ENCODE data around the gene TNNT1.

The TNNT1 gene

DNA sequence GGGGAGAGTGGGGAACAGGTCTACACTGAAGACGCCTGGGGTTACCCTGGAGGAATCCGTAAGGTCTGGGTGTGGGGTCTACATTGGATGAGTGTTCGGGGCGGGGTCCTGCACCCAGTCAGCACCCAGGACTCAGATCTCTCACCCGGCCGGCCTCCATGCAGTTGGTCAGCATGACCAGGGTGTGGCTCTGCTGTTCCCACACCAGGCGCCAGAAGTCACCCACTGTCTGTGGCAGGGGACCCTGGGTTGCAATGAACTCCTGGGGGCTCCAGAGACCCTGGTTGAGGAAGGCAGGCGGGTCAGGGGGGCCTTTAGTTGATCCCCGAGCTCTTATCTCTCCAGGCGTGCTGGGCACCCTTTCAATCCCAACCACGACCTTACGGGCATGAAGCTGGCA, 37.1 kb upstream of the TNNT1 start:
- TF ChIP-seq, protein P1, sequence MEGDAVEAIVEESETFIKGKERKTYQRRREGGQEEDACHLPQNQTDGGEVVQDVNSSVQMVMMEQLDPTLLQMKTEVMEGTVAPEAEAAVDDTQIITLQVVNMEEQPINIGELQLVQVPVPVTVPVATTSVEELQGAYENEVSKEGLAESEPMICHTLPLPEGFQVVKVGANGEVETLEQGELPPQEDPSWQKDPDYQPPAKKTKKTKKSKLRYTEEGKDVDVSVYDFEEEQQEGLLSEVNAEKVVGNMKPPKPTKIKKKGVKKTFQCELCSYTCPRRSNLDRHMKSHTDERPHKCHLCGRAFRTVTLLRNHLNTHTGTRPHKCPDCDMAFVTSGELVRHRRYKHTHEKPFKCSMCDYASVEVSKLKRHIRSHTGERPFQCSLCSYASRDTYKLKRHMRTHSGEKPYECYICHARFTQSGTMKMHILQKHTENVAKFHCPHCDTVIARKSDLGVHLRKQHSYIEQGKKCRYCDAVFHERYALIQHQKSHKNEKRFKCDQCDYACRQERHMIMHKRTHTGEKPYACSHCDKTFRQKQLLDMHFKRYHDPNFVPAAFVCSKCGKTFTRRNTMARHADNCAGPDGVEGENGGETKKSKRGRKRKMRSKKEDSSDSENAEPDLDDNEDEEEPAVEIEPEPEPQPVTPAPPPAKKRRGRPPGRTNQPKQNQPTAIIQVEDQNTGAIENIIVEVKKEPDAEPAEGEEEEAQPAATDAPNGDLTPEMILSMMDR (IDR thresholded peaks at IDR 0.05), result no peak
- TF ChIP-seq ZFX (IDR thresholded peaks at IDR 0.05; ENCODE audit: borderline replicate concordance), result no peak
- H3K27ac ChIP-seq, result no peak overlapping the region

DNA sequence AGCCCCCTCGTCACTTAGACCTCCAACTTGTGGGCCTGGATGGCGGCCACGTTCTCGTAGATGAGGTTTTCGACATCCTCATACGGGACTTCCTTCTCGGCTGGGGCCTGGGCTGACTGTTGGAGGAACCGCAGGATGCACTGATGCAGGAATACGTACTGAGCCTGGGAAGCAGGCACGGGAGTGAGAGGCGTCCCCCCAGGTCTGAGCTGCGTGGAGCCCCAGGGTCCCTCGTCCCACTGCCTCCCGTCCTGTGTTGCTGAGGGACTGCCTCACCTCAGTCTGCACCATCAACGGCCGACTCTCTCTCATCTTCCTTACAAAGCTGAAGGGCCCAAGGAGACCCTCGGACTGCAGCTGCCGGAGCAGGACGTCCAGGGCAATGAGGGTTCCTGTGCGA, 32.7 kb upstream of the TNNT1 start:
- no peak for TF ChIP-seq ZFX (IDR thresholded peaks at IDR 0.05; ENCODE audit: borderline replicate concordance)
- TF ChIP-seq, protein P1 (IDR thresholded peaks at IDR 0.05), result no peak
- no peak overlapping the region for H3K27ac ChIP-seq

DNA sequence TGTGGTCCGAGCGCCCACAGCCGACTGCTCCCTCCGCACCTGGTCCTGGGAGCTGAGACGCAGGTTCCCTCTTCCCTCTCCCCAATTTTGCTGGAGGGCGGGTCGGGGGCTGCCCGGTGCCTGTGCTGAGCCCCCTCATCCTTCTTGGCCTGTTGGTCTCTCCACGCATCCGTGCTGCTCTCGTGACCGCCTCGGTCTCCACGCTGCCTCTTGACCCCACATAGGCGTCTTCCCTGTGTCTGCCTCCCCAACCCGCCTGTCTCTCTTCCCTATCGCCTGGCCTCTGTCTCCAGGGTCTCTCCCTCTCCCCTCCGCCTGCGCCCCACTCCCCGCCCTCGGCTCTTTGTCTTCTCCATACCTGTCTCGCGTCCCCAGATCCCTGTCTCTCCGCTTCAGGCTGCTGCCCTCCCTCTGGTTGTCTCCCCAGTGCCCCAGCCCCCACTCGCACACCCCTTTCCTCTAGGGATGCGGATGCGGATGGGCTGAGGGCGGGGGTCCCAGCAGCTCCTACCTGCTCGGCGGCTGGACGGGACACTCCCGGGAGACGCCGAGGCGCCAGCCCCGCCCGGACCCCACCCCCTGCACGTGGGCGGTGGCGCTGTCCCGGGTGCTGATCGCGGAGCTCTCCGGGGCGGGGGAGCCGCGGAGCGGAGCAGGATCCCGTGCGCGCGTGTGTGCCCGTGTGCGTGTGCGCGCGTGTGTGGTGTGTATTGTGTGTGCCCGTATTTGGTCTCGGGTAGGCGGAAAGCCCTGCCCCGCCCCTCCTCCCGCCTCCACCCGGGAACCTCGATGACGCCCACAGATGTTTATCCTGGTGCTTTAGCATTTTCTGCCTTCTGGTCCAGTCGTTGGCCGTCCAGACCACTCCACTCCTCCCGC, 30.8 kb upstream of the TNNT1 start, which contains the start of gene SYT5:
Gene SYT5 (minus strand): TSS at position 684 of the 879 bp plus-strand sequence. CDS start 1,248 bp downstream, outside the sequence.
- TF ChIP-seq ZFX (IDR thresholded peaks at IDR 0.05; ENCODE audit: borderline replicate concordance), result no peak
- TF ChIP-seq, protein P1 (IDR thresholded peaks at IDR 0.05), result peak; percentile 9; the same call in 1 of the 2 replicates
- no peak within 1 kb of the TSS for H3K27ac ChIP-seq

DNA sequence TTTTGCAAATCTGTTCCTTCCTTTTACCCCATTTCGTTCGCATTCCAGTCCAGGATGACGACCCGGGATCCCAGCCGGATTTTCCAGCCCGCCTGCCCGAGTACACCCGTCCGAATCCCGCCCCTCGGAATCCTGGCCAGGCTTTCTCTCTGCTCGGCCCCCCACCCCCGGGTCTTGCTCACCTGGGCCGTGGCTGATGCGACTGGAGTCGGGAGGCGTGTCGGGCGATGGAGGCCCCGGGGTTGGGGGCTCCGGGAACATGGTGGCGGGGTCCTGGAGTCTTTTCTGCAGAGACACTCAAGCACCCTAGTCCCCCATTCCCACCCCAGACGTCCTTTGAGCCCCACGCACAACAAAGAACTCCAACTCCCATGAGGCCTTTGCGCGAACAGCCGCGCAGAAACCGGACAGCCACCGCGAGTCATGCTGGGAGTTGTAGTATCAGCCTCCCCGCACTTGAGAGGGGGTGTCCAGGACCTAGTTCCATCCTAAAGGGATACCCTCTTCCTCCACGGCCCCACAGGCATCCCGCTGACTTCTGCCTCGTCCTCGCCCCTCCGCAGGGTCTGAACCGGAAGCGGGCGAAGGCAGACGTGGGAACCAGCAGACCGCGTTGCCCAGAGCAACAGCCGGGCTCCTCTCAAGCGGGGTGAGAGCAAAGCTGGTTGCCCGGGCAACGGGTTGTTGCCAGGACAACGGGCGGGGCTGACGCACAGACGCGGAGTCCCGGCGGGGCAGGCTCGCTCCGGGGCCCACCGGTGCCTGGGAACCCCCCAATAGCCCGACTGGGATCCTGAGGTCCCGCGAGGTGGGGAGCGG, 30.0 kb upstream of the TNNT1 start:
- TF ChIP-seq, protein P1 (IDR thresholded peaks at IDR 0.05), result no peak
- TF ChIP-seq ZFX (IDR thresholded peaks at IDR 0.05; ENCODE audit: borderline replicate concordance), result no peak
- no peak overlapping the region for H3K27ac ChIP-seq

DNA sequence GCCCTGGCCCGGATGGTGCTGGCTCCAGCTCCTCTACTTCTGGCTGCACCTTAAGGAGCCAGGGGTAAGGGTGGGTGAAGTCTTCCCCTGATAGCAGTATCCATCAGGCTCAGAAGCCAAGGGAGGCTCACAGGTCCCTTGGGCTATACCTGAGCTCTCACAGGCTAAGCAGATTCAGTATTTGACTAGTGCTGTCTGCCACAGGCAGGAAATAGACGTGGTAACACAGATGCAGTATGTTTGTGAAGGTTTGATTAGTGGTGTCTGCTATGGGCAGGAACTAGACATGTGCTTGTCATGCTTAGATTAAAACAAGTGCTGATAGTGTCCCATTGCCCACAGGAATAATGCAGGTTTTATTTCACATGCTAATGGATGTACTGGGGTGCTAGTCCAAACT, 27.1 kb upstream of the TNNT1 start:
- peak overlapping the region; percentile 78 for H3K27ac ChIP-seq
- TF ChIP-seq, protein P1 (IDR thresholded peaks at IDR 0.05), result peak; percentile 48; the same call in 1 of the 2 replicates
- TF ChIP-seq ZFX (IDR thresholded peaks at IDR 0.05; ENCODE audit: borderline replicate concordance), result no peak

DNA sequence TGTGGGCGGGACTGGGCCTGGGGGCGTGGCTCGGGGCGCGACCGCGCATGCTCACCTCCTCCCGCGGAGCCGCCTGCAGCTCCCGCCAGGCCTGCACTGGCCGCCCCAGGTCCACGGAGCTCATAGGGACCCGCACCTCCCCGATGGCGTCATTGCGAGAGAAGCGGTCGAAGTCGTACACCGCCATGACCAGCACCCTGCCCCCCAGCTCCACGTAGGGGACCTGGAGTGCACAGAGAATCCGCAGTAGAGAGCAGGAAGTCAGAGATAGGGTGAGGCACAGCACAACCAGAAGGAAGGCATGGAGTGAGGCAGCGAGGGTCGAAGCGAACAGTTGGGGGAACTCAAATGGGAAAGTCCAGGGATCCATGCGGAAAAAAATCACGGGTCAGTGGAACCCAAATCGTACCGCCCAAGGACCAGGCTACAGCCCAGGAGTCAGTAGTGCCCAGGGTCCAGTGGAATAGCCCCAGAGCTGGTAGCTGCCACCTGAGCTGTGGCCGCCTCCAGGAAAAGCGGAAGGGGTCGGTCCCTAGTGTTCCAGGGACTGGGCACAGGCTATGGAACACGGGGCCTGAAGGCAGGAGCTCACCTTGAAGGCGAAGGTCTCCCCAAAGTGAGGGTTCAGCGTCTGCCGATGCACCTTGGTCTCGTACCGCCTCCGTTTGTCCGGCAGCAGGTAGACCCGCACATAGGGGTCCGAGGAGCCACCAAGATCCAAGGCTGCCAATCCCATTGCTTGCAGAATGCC, 26.3 kb upstream of the TNNT1 start:
- TF ChIP-seq ZFX (IDR thresholded peaks at IDR 0.05; ENCODE audit: borderline replicate concordance), result no peak
- H3K27ac ChIP-seq, result peak overlapping the region; percentile 78

All from 22Rv1 (cell line).